GM18907 (cell line): ENCODE results near the gene SMARCB1.
"Not testable (repeated sequence)": the region's sequence is repeated elsewhere in the genome, so short reads cannot be mapped to it uniquely, and the experiment has no call there.

Experiments used
- ATAC-seq: cut with Tn5 transposase; IDR thresholded peaks from one replicate; pipeline ENCODE4 v1.9.1; 2021; ENCODE audit warnings: mild to moderate bottlenecking, moderate library complexity; ENCODE audit not compliant: unreplicated experiment

SMARCB1 gene

DNA sequence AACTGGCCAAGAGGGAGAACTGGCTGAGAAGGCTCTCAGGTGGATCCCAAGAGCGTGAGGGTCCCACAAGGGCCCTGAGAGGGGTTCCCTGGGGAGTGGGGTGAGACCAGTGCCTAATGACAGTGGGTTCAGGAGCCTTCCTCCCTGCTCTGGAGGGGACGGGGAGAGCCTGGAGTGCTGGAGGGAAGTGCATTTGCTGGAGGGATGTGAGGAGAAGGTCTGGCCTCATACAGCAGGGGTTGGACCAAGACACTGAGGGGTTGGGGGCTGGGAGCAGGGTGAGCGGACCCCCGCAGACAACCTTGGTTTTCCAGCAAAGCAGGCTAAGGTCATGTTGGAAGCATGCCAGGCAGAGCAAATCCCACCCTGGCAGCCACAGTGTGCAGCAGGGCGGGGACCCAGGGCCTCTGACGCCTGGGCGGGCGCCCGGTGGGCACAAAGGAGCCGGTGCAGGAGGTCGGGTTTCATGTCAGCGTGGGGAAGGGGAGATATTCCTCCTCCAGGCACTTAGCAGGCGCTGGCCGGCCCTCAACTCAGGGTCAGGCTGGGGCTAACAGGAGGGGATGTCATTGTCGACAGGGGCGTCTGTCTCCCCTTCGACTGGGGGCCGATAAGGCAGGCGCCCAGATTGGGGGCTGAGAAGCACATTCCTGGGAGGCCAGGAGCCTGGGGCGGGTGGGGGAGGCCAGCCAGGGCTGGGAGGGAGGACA is 55.1 kb downstream of the SMARCB1 start:
- ATAC-seq: no peak

DNA sequence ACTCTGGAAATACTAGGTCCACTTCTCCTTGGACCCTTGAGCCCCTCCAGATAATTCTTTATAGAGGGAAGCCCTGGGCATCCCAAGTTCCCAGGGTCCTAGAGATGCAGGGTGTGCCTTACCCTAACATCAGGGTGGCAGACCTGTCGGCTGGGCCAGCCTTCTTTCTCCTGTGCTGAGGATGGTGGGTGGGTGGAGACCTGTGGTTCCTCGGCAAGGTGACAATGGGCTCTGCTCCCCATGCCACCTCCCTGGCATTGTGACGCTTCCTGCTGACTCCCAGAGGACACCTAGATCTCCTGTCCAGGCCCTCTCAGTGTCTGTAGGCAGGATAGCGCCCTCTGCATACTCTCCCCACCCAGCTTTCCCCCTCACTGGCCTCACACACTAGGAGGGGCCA is 55.8 kb downstream of the SMARCB1 start:
- ATAC-seq: no peak

DNA sequence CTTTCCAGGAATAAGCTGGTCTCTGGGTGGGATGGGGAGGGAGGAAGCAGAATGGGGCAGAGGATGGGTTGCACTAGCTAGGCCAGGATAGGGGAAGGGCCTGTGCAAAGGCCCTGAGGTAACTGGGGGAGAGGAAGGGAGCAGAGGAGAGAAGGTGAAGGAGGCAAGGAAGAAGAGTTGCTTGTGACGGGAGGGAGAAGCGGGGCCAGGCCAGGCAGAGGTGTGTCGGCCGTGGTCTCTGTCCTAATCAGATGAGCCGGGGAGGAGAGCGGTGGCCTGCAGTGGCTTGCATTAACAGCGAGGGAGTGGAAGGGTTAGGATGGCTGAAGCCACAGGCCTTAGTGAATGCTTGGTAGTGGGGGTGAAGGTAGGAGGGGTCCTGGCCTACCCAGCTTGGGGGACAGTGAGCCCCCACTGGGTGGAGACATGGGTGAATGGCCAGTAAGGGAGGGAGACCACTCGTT is 58.0 kb downstream of the SMARCB1 start:
- peak; percentile 5 for ATAC-seq

DNA sequence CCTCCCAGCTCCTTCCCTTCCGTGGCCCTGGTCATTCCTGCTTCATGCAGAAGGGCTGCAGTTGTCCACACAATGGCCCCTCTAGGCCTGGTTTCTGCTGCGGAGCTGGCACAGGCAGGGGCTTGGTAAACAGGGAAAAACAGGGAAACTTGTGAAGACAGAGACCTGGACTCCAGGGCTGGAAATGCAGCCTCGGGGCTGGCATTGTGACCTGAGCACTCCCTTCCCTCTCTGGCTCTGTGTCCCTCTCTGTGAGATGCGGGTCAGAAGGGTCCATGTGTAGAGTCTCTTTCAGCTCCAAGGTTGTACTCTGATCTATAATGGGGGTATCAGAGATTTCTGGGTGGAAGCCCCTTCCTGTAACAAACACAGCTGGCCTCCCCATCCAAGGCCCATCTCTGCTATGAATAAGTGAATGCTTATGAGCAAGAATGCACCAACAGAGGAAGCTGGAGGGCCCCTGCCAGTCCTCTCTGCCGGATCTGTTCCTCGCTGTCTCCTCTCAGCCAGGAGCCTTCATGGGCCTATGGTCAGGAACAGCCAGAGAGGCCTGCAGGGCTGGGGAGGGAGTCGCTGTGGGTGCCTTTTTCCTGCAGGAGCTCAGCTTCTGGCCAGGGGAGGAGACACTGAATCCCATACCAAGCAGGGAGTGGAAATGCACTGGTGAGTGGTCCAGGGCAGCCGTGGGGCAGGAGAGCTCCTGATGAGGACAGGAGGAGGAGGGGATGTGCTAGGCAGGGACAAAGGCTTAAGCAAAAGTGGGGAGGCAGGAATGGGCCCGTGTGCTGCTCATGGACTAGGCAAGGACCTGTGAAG is 58.7 kb downstream of the SMARCB1 start:
- no peak for ATAC-seq

DNA sequence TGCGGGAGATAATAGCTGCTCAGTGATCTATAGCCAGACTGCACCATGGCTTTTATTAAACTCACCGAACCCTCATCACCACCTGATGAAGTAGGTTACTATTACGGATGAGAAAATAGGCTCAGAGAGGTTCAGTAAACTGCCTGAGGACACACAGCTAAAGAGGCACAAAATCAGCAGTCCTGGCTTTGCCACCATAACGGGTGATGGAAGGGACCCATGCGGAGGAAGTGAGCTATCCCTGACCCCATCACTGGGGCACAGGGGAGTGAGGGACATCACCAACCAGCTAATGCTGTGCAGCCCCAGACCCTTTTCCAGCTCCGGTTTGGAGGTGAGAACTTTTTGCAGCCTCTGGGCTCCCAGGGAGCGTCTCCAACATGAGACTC is 59.3 kb downstream of the SMARCB1 start:
- ATAC-seq: no peak

DNA sequence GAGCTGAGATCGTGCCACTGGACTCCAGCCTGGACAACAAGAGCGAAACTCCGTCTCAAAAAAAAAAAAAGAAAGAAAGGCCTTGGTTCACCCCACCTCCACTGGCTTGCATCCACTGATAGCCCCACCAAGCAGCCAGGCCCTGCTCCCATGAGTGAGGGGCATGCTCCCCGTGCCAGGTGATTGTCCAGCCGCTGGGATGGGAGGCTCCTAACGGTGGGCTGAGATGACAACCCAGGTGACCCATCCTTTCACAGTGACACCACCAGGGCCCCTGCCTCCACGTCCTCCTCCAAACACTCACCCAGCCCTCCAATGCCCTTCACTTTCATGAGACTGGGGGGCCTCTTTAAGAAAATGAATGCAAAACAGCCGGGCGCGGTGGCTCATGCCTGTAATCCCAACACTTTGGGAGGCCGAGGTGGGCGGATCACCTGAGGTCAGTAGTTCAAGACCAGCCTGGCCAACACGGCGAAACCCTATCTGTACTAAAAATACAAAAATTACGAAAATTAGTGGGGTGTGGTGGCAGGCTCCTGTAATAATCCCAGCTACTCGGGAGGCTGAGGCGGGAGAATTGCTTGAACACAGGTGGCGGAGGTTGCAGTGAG is 60.6 kb downstream of the SMARCB1 start:
- no peak for ATAC-seq

DNA sequence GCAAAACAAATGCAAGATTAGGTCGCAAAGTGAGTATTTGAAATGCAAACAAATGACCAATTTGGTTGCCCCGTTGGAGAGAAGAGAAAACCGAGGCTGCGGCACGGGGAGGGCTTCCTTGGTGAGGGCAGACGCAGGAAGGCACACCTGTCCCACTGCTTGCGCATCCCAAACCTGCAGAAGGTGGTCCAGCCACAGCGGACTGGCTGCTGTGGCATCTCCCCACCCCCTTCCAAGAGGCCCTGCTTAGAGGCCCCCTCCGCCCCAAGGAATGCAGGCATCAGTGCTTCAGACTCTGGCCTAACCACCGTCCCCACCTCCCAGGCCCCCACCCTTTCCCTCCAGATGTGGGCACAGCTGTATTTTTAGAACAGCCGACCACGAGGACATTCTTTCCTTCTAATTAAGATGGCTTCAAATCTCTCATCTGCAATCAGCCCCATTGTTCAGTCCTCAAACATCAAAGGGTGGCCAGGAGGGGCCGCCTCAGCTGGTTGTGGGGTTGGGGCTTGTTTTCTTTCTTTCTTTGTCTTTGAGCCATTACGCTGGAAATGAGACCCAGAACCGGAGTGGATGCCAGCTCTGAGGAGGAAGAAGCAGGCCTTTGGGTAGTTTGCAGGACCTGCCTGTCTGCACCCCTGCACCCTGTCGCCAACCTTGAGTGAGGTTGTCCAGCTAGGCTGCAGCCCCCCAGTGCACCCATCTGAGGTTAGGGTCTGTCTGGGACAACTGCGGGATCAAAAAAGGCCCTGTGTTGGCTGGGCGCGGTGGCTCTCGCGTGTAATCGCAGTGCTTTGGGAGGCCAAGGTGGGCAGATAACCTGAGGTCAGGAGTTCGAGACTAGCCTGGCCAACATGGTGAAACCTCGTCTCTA is 61.5 kb downstream of the SMARCB1 start:
- ATAC-seq: no peak

DNA sequence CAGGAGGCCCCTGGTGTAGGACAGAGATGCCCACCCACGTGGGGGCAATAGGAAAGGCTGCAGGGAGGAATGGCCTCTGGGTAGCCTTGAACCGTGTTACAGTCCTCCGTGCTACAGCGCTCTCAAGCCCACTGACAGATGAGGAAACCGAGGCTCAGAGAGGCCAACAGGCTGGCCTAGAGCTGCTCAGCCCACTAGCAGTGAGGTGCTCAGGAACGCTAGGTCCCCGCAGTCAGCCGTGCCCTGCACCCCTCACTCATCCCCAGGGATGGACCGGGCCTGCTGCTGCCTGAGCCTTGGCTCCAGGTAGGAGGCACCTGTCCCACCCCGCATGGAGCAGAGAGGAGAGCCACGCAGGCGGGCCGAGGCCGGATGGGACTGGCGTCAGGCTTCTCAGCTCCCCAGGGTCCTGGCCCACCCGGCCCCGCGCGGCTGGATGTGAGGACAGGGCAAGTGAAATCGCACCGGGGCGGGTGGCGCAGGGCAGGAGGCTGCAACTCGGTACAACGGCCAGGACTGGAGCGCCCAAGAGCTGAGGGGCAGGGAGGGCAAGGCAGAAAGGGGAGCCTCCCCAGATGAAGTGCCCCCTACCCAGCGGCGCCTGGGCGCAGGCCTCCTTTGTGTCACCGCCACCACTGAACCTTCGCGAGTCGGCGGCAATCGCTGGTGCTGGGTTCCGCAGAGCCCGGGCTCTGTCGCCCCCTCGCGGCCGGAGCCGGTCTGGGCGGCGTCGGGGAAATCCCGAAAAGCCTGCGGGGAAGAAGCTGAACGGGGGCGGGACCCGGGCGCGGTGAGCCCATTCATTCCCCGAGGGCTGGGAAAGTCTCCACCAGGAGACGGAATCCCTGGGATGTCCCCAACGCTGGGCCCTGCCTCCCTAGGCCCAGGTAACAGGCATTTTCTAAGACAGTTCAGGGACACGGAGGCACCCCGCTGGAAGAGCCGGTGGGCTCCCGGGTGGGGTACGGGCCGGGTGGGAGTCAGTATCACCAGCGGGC is 62.5 kb downstream of the SMARCB1 start:
- peak; percentile 37 for ATAC-seq

DNA sequence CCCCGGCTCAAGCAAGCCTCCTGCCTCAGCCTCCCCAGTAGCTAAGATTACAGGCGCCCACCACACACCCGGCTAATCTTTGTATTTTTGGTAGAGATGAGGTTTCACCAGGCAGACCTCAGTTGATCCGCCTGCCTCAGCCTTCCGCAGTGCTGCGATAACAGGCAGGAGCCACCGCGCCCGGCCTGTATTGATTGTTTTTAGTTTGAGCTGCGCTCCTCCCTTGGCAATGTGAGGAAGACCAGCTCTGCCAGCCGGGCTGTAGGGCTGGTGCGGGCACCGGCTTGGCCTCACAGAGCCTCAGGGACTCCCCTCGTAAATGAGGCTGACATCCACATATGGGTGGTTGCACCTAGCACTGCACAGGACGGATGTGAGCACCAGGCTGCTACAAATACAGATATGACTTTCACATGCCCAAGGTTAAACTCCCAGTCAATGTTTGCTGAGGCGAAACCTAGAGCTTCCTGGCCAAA is 63.4 kb downstream of the SMARCB1 start:
- ATAC-seq: peak; percentile 69

DNA sequence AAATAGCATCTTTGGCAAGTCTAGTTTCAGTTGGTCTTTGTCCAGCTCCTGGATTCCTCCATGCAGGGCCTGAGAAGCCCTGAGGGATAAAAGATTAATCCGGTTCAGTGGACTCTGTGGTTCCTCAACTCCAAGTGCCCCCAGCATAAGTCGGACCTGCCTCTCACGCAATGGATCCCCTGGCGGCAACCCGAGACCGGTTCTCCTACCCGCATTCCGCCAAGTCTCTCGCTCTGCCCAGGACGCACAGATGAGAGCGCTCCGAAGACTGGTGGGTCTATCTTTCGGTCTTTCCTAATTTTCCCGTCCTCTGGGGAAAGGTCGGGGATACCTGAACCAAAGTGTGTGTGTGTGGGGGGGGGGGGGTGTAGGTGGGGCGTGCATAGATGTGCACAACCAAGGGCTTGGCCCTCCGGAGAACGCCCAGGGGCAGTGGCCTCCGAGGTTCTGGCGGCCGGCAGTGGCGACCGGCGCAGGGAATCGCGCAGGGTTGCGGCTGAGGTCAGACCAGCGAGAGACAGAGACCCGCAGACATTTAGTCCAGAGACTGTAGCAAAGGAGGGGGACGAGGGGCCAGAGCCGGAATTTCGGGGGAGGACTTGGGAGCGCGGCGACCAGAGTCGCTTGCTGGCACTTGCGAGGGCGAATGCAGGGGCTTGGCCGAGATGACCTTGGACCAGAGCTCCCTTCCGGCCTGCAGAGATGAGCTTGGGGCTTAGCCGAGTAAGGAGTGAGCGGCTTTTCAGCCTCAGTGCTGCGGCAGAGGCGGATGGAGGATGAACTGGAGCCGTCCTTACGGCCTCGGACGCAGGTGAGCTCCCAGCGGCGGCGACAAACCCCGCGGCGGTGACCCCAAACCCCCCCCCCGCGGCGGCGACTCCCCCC is 70.2 kb downstream of the SMARCB1 start:
- ATAC-seq: peak; percentile 43

DNA sequence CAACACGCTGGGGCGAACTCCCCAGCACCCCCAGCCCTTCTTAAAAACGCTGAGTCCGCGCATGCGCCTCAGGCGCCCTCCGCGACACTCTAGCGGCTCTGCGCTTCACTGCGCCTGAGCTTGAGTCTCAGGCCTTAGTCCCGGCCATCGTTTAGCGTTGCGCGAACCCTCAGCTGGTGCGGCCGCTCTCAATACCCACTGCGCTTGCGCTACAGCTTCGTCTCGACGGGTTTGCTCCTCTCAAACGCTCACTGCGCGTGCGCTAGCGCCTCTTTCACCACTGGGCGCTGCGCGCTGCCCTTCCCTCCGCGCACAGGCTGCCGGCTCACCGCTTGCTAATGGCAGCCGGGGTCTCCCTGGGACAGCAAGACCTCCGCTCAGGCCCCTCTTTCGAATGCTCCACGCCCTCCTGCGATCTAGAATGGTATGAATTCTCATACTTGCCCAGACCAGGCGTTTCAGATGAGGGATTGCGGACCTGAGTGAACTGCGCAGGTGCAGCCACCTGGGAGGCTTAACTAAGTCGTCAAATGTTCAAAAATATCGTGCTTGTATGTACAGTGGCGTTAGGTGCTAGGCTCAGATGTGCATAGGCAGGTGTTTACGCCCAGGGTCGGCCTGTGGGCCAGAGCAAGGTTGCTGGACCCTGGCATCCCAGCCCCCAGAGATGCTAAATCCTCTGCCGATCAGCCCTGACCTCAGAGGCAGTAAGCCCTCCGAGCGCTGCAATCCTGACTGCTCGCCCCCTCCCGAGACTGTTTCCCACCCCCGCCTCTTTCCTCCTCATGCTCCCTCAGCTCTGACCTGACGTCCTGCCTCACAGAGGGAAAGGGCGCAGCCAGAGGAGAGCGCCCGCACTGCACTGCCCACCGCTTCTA is 71.1 kb downstream of the SMARCB1 start, which contains the start of gene SLC2A11:
TSS of gene SLC2A11 (plus strand) at position 270 of the 878 bp plus-strand sequence. CDS start at position 395, 125 bp downstream.
- peak; percentile 91 for ATAC-seq

DNA sequence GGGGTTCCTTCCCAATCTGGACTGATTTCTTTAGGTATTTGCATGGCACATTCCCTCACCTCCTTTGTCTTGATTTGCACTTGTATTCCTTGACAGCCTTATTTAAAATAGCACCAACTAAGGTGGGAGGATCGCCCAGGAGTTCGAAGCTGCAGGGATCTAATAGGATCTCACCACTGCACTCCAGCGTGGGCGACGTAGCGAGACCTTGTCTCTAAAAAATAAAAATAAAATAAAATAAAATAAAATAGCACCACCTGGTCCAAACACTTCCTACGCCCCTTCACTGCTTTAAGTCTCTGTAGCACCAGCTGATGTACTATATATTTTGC is 71.7 kb downstream of the SMARCB1 start:
- no peak for ATAC-seq

DNA sequence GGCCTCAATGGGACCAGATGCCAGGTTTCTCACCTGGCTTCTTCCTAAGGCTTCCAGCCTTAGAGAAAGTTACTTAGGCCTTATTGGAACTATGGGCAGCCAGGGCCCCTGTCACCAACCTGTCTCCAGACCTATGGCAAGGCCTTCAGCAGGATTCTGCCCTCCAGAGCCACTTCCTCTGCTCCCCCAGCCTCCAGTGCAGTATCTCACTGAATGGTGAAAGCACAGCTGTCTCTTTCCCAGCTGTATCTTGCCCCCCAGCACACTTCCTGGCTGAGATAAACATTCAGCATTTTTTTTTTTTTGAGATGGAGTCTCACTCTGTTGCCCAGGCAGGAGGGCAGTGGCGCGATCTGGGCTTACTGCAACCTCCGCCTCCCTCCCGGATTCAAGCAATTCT is 72.4 kb downstream of the SMARCB1 start:
- ATAC-seq: no peak

DNA sequence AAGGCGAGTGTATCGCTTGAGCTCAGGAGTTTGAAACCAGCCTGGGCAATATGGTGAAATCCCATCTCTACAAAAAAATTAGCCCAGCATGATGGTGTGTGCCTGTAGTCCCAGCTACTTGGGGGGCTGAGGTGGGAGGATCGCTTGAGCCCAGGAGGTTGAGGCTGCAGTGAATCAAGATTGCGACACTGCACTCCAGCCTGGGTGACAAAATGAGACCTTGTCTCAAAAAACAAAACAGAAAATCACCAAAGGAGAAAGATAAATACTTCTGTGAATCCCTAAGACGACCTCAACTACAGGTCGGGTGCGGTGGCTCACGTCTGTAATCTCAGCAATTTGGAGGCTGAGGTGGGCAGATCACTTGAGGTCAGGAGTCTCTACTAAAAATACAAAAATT is 73.4 kb downstream of the SMARCB1 start:
- not testable (repeated sequence) for ATAC-seq

DNA sequence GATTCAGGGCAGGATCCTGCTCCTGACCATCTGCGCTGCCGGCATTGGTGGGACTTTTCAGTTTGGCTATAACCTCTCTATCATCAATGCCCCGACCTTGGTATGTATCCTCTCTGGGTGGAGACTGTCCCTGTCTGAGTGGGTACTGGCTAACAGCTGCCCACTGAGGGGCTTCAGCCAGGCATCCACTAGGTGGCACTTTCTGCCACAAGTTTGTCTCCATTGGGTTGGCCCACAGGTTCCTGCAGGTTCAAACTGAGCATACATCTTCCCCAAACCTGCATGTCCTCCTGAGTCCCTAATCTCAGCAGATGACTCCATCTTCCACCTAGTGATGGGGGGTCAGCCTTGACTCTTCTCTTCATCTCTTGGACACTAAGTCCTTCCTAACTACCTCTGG is 75.3 kb downstream of the SMARCB1 start:
- ATAC-seq: no peak

DNA sequence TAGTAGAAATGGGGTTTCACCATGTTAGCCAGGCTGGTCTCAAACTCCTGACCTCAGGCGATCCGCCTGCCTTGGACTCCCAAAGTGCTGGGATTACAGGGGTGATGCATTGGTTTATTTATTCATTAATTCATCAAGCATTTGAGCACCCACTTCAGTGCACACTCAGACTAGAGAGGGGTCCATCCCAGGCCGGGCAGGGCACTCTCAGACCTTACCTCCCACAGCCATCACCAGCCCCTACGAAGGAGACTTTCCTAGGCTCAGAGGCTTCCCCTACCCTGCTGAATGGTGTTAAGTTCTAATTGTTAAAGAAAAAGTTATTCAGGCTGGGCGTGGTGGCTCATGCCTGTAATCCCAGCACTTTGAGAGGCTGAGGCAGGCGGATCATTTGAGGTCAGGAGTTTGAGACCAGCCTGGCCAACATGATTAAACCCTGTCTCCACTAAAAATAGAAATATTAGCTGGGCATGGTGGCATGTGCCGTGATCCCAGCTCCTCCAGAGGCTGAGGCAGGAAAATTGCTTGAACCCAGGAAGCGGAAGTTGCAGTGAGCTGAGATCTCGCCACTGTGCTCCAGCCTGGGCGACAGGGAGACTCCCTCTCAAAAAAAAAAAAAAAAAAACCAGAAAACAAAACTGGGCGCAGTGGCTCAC is 77.9 kb downstream of the SMARCB1 start:
- ATAC-seq: not testable (repeated sequence)

DNA sequence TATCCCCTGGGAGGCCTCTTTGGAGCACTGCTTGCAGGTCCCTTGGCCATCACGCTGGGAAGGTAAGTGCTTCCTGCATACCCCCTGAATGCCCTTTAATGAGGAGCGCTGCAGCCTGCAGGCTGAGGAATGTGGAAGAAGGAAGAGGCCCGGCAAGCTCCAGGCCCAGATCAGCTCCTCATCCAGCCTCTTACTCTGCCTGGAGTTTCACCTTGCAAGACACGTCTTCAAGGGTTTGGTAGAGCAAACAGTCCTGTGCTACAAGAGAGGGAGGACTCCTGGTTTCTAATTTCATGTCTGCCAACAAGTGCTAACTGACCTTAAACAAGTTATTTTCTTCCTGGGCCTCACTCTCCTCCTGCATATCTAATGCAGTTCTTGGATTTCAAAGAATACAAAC is 81.8 kb downstream of the SMARCB1 start:
- no peak for ATAC-seq
